ELF-1 (cell line): Measurements from ENCODE around the gene ADCK2.
"Not testable (repeated sequence)": the region's sequence is repeated elsewhere in the genome, so short reads cannot be mapped to it uniquely, and the experiment has no call there.

ENCODE experiments used
- DNase-seq: peaks from one replicate; pipeline ENCODE4 v3.0.0-alpha.2; 2016; ENCODE audit warnings: low read depth, low spot score

The ADCK2 gene

GRCh38 chr7:140734096-140734495 lies 61.4 kb downstream of the ADCK2 start:
- no peak for DNase-seq

GRCh38 chr7:140734729-140735128 lies 62.0 kb downstream of the ADCK2 start:
- DNase-seq, result no peak

- DNase-seq, result no peak
Measured at GRCh38 chr7:140738280-140738679, 65.5 kb downstream of the ADCK2 start.

GRCh38 chr7:140743255-140743654 lies 70.5 kb downstream of the ADCK2 start:
- not testable (repeated sequence) for DNase-seq

- DNase-seq, result no peak
Measured at GRCh38 chr7:140744005-140744404, 71.3 kb downstream of the ADCK2 start.
